GM12874 (cell line): Measurements from ENCODE around the gene GNG14.

Experiments
- TF ChIP-seq, protein P1 (sequence below): IDR thresholded peaks from 2 replicates; pipeline ENCODE4 v1.5.1; 2011; ENCODE audit warnings: low read depth, mild to moderate bottlenecking, control low read depth, low read length, moderate library complexity; ENCODE audit not compliant: insufficient read depth

The GNG14 gene

DNA sequence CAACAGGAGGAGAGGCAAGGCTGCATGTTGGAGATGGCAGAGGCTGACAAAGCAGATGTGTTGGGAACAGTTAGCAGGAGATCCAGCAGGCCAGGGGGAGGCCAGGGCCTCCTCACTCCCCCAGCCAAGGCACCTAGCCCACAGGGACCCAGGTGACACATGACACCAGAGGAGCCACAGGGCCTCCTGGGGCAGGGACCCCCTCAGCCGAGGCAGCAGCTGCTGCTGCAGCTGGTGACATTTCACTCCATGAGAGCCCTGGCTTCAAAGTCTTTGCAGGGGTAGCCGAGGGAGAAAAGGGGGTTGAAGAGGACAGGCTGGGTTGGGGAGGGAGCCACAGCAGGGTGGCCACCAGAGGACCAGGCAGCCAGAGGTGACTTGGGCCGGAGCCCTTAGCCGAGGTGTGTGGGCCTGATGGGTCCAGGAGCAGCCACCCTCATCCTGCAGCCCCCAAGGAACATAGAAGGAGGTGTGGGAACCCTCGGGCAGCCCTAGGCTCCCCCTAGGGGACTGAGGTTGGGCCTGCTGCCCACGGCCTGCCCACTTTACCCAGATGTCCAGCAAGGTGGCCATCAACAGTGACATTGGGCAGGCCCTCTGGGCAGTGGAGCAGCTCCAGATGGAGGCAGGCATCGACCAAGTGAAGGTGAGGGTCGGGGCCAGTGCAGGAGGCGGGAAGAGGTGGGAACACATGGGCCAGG, at the start of gene GNG14:
Gene GNG14 (plus strand): TSS at position 503 of the 701 bp plus-strand sequence. CDS start 51 bp downstream, at position 554.
- TF ChIP-seq, protein P1, sequence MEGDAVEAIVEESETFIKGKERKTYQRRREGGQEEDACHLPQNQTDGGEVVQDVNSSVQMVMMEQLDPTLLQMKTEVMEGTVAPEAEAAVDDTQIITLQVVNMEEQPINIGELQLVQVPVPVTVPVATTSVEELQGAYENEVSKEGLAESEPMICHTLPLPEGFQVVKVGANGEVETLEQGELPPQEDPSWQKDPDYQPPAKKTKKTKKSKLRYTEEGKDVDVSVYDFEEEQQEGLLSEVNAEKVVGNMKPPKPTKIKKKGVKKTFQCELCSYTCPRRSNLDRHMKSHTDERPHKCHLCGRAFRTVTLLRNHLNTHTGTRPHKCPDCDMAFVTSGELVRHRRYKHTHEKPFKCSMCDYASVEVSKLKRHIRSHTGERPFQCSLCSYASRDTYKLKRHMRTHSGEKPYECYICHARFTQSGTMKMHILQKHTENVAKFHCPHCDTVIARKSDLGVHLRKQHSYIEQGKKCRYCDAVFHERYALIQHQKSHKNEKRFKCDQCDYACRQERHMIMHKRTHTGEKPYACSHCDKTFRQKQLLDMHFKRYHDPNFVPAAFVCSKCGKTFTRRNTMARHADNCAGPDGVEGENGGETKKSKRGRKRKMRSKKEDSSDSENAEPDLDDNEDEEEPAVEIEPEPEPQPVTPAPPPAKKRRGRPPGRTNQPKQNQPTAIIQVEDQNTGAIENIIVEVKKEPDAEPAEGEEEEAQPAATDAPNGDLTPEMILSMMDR: no peak

DNA sequence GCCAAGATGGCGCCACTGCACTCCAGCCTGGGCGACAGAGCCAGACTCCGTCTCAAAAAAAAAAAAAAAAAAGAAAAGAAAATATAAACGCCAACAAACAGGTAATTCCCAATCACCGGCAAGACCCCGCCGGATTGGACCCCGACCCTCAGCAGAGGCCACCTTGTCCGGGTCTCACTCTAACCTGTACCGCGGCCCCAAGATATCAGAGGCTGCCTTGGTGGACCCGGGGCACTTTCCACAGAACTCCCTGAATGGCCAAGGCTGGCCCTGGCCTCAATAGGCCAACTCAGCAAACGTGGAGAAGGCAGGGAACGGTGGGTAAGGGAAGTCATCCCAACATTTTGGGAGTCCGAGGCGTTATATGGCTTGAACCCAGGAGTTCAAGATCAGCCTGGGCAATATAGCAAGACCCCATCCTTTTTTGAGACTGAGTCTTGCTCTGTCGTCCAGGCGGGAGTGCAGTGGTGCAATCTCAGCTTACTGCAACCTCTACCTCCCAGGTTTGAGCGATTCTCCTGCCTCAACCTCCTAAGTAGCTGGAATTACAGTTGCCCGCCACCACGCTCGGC, 49.1 kb upstream of the GNG14 start:
- TF ChIP-seq, protein P1: no peak

DNA sequence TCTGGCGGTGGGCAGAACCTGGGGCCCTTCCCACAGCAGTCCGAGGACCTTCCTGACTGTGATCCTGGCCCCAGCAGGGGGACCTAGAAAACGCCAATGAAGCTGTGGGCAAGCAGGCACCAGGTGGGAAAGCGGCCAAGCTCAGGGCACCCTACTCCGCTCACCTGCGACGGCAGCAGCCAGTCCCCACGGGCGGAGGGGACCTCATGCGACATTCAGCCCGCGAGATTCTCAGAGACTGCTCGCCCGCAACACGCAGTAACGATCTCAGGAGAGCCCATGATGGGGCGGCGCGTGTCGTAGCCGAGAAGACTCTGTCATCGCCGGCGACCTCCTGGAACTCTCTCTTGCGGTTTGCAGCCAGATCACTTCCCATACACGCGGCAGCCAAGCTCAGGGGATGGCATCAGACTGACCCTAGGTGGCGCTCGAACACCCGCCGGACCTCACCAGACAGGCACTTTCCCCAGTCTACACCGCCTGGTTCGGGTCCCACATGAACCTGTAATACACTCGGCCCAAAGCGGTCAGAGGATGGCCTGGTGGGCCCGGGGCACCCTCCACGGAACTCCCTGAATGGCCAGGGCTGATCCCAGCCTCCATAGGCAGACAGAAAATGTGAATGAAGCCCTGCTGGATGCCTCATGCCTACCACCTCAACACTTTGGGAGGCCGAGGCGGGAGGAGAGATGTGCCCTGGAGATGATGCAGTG, 47.7 kb upstream of the GNG14 start:
- TF ChIP-seq, protein P1: peak; percentile 90

DNA sequence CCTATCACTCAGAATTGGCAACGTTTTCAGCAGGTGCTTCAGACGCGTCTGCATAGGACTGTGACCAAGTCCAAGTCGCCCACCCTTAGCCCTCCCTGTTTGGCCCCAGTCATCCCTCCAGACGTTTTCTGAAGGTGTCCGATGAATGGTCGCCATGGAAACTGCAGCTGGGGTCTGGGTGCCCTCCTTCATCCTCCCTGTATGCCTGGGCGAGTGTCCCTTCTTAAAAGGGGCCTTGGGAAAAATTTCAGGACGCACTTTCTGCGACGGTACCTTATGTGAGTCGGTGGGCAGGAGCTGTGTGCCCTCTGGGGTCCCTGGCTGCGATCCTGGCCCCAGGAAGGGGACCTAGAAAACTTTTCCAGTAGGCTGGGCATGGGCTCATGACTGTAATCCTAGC, 46.3 kb upstream of the GNG14 start:
- TF ChIP-seq, protein P1: no peak

DNA sequence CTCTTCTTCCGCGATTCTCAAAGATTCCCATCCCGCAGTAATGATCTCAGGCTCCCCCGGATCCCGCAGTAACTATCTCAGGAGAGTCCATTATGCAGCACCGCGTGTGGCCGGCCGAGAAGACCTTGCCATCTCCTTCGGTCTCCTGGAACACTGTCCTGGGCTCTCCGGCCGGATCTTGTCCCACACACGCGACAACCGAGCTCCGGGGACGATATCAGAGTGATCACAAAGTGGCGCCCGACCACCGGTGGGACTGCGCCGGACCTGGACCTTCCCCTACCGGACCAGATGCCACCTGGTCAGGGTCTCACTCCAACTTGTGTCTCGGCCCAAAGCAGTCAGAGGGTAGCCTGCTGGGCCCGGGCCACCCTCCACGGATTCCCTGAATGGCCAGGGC, 45.3 kb upstream of the GNG14 start:
- TF ChIP-seq, protein P1: no peak

DNA sequence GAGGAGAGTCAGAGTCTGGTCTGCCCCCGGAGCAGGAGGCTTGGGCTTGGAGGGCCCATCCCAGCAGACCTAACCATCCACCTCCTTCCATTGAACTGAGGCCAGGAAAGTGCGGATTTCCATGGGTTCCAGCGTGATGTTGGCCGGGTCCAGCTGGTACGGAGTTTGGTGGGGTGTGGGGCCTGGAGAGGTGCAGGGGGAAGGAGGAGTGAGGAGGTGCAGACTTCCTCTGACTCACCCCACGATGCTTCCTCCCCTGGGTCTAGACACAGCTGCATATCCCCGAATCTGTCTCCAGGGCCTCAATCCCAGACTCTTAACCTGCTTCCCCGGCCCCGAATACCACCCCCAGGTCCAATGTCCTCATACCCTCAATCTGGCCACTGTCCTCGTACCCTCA, 41.2 kb upstream of the GNG14 start:
- TF ChIP-seq, protein P1: no peak

DNA sequence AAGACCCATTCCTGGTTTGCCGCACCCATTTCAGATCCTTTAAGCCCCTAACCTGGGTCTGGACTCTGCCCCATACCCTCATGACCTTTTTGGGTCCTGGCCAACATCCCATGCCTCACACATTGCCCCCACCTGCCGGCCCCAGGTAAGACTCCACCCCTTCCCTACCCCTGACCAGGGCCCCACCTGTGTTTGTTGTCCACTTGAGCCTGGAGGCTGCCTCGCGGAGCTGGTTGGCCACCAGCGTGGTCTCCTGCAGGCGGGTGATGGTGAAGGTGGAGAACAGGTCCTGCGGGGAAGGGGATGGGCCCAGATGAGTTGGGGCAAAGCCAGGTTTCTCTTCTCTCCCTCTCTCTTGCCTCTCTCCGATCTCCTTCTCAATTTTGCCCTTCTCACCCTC, 40.8 kb upstream of the GNG14 start:
- TF ChIP-seq, protein P1: no peak
